Measurements from ENCODE around the gene CNMD.
"Not testable (repeated sequence)": the region's sequence is repeated elsewhere in the genome, so short reads cannot be mapped to it uniquely, and the experiment has no call there.

CNMD gene

GRCh38 chr13:52686376-52686775 is 53.2 kb downstream of the CNMD start:
- no peak for DNase-seq (ENCODE audit: low read depth)
- H3K4me3 ChIP-seq (ENCODE audit: control insufficient read depth, low read depth, low read length): no peak overlapping the region
- TF ChIP-seq CTCF (IDR thresholded peaks at IDR 0.05; ENCODE audit: control insufficient read depth, insufficient read depth, low read depth, low read length, missing control alignments): no peak

- DNase-seq (ENCODE audit: low read depth); H3K4me3 ChIP-seq (ENCODE audit: control insufficient read depth, low read depth, low read length): not testable (repeated sequence)
Measured at GRCh38 chr13:52685806-52686205, 53.8 kb downstream of the CNMD start.

GRCh38 chr13:52677823-52678222 is 61.8 kb downstream of the CNMD start:
- no peak for TF ChIP-seq CTCF (IDR thresholded peaks at IDR 0.05; ENCODE audit: control insufficient read depth, insufficient read depth, low read depth, low read length, missing control alignments)
- no peak overlapping the region for H3K4me3 ChIP-seq (ENCODE audit: control insufficient read depth, low read depth, low read length)
- no peak for DNase-seq (ENCODE audit: low read depth)

- DNase-seq (ENCODE audit: low read depth): no peak
- H3K4me3 ChIP-seq (ENCODE audit: control insufficient read depth, low read depth, low read length): no peak overlapping the region
- no peak for TF ChIP-seq CTCF (IDR thresholded peaks at IDR 0.05; ENCODE audit: control insufficient read depth, insufficient read depth, low read depth, low read length, missing control alignments)
Measured at GRCh38 chr13:52673465-52673864, 66.2 kb downstream of the CNMD start.

GRCh38 chr13:52670726-52671125 is 68.9 kb downstream of the CNMD start:
- no peak for DNase-seq (ENCODE audit: low read depth)
- TF ChIP-seq CTCF (IDR thresholded peaks at IDR 0.05; ENCODE audit: control insufficient read depth, insufficient read depth, low read depth, low read length, missing control alignments): no peak
- no peak overlapping the region for H3K4me3 ChIP-seq (ENCODE audit: control insufficient read depth, low read depth, low read length)

- no peak for DNase-seq (ENCODE audit: low read depth)
- H3K4me3 ChIP-seq (ENCODE audit: control insufficient read depth, low read depth, low read length): no peak overlapping the region
- TF ChIP-seq CTCF (IDR thresholded peaks at IDR 0.05; ENCODE audit: control insufficient read depth, insufficient read depth, low read depth, low read length, missing control alignments): no peak
Measured at GRCh38 chr13:52669677-52670076, 69.9 kb downstream of the CNMD start.

- no peak overlapping the region for H3K4me3 ChIP-seq (ENCODE audit: control insufficient read depth, low read depth, low read length)
- no peak for DNase-seq (ENCODE audit: low read depth)
- peak; percentile 37 for TF ChIP-seq CTCF (IDR thresholded peaks at IDR 0.05; ENCODE audit: control insufficient read depth, insufficient read depth, low read depth, low read length, missing control alignments)
Measured at GRCh38 chr13:52665325-52665724, 74.3 kb downstream of the CNMD start.
